ENCODE data around the gene TMBIM4. TPM values are rescaled to one million over a fixed set of nuclear protein-coding genes. Genes with fewer than 3 reads are reported as not detected.

Gene TMBIM4
- total and polyA plus RNA-seq, 3 donors from 2014 or later: 175 to 462 (median 205) TPM

DNA sequence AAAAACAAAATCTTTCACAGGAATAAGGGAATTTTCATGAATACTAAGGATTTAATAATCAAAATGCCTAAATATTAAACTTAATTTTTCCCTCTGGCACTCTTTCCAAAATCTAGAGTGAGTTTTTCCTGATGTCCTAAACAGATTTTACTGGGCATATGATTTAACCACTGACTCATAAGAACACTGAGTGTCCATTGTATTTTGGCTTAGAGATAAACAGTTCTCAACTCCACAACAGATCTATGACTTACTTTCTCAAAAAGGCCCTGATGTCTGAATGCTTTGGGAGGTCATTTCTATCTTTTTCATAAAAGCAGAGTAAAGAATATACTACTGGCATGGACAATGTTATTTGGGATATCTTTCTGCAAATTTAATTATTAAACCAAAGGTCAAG, 15.0 kb downstream of the TMBIM4 start:
- Histone ChIP-seq H3K27me3 (no peaks in the 10 kb centered on the region), H3K27ac (no peak overlapping the region), H3K4me3 (no peak overlapping the region), H3K9me3 (no peaks in the 10 kb centered on the region), H3K36me3 (ENCODE audit: low read depth, missing control alignments) (no peaks in the 10 kb centered on the region), H3K4me1 (no peaks in the 10 kb centered on the region)
- intact Hi-C loops (cut with DNase I; ENCODE audit: low total_unique reads): no loop called here
- no peak for DNase-seq
- TF ChIP-seq POLR2A (IDR thresholded peaks at IDR 0.05): no peak
- TF ChIP-seq, protein P1, sequence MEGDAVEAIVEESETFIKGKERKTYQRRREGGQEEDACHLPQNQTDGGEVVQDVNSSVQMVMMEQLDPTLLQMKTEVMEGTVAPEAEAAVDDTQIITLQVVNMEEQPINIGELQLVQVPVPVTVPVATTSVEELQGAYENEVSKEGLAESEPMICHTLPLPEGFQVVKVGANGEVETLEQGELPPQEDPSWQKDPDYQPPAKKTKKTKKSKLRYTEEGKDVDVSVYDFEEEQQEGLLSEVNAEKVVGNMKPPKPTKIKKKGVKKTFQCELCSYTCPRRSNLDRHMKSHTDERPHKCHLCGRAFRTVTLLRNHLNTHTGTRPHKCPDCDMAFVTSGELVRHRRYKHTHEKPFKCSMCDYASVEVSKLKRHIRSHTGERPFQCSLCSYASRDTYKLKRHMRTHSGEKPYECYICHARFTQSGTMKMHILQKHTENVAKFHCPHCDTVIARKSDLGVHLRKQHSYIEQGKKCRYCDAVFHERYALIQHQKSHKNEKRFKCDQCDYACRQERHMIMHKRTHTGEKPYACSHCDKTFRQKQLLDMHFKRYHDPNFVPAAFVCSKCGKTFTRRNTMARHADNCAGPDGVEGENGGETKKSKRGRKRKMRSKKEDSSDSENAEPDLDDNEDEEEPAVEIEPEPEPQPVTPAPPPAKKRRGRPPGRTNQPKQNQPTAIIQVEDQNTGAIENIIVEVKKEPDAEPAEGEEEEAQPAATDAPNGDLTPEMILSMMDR (IDR thresholded peaks at IDR 0.05): no peak

DNA sequence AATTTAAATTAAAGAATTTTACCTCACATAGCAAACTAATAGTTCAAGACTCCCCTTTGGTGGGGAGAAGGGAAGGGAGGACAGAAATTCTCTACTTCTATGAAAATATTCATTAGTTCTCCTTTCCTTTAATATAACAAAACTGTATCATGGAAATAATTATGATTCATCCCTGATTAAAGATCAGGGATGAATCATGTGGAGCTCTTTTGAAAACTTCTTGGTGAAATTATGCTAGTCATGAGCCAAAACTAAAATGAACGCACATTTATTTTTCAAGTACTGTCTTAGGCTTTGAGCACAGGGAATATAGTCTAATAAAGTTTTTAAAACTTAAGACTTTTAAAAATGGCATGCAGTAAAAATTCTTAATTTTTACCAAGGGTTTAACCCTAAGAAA, 17.1 kb downstream of the TMBIM4 start:
- no peak overlapping the region for H3K4me3 ChIP-seq
- DNase-seq: no peak
- H3K4me1 ChIP-seq: no peaks in the 10 kb centered on the region
- H3K27me3 ChIP-seq: no peaks in the 10 kb centered on the region
- TF ChIP-seq, protein P1 (IDR thresholded peaks at IDR 0.05): no peak
- no peak for TF ChIP-seq POLR2A (IDR thresholded peaks at IDR 0.05)
- H3K27ac ChIP-seq: no peak overlapping the region
- H3K9me3 ChIP-seq: no peaks in the 10 kb centered on the region
- intact Hi-C loops (cut with DNase I; ENCODE audit: low total_unique reads): no loop called here
- WGBS, 2 donors: 78 to 90% methylated on average over 1 of the region's 1 CpG
- no peaks in the 10 kb centered on the region for H3K36me3 ChIP-seq (ENCODE audit: low read depth, missing control alignments)

DNA sequence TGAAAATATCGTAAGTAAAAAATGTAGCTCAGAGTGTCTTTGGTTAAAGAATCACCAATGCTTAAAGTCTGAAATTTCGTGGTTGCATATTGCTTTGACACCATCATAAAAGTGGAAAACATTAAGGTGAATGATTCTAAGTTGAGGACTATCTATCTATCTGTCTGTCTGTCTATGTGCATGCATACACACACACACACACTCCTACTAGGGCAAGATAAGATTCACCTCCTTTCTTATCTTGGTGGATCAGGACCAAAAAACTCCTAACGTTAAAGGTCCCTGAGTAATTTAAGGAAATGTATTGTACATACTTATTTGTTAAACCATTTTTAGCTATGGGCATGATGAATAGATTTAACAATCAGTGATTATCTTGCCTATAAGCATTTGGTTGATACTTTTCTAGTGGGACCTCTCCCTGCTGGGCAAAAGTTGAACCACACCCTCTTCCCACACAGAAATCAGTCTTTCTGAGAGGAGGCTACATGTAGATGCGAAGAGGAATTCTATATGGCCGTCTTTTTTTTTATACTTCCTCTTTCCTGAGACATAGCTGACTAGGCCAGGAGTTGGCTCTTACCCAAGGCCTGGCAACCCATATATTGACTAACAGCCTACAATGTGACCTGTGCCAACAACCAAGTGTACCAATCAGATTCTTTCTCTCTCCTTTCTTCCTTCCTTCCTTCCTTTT, 19.9 kb downstream of the TMBIM4 start:
- no peak overlapping the region for H3K27ac ChIP-seq
- DNase-seq: no peak
- 86 to 87% methylated on average over 5 of the region's 5 CpGs for WGBS, 2 donors

DNA sequence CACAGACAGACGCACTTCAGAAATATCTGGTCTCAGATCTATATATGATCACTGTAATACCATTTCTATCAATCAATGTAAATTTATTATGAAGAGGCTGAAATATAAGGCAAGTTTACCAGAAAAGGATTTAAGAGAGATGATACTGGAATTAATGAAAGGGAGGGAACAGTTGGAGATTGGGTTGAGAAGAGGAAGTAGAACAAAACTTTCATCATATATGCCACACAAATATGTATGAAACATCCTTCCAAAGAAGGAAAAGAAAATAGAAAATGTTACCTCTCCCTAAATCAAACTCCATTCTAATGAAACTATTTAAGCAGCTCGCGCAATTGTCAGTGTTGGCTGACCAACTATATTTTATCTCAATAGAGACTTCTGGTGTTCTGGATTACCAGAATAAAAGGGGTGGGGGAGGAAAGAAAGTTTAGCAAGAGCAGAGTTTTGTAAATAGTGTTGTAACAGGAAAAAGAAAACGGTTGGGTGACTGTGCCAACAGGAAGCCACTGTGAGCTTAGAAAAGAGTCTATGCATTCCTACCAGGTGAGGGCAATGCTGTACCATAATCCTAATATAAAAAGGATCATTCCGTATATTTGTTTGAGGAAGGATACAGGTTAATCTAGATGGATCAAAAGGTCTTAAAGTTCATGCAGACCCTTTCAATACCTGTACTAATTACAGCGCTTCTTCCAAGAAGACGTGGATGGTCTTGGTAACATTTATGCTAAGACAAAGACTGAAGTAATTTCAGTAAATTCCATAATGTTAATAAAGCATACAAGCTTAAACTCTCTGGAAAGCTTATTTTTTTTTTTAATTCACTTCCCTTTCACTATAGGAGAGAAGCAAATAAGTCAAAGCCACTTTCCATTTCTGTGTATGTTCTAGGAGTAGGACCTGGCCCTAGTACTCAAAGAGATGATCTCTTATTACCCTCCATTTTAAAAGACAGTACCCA, 24.7 kb downstream of the TMBIM4 start:
- WGBS, 2 donors: 45 to 59% methylated on average over 7 of the region's 7 CpGs
- Histone ChIP-seq H3K9me3 (no peaks in the 10 kb centered on the region), H3K4me1 (no peaks in the 10 kb centered on the region), H3K27ac (no peak overlapping the region), H3K4me3 (no peak overlapping the region), H3K27me3 (no peaks in the 10 kb centered on the region), H3K36me3 (ENCODE audit: low read depth, missing control alignments) (no peaks in the 10 kb centered on the region)
- TF ChIP-seq, protein P1 (IDR thresholded peaks at IDR 0.05): peak in 2 of 3 experiments; percentile 21 to 23
- TF ChIP-seq POLR2A (IDR thresholded peaks at IDR 0.05): no peak
- peak; percentile 29 for DNase-seq
- intact Hi-C loops (cut with DNase I; ENCODE audit: low total_unique reads): no loop called here

More for the DNA sequence above, 19.9 kb downstream of the TMBIM4 start:
- Histone ChIP-seq H3K4me3 (no peak overlapping the region), H3K36me3 (ENCODE audit: low read depth, missing control alignments) (no peaks in the 10 kb centered on the region), H3K4me1 (no peaks in the 10 kb centered on the region), H3K9me3 (no peaks in the 10 kb centered on the region), H3K27me3 (no peaks in the 10 kb centered on the region)
- TF ChIP-seq, protein P1 (IDR thresholded peaks at IDR 0.05): peak in 2 of 3 experiments; percentile 5 to 13
- no peak for TF ChIP-seq POLR2A (IDR thresholded peaks at IDR 0.05)
- intact Hi-C loops (cut with DNase I; ENCODE audit: low total_unique reads): no loop called here

Measured in testis (tissue), 3 donors.